NCI-H774 (cell line): Measurements from ENCODE around the gene PRR5L.

Experiments
- DNase-seq: peaks from one replicate; lab custom pipeline; 2025; lab: John Stamatoyannopoulos, UW

PRR5L gene

DNA sequence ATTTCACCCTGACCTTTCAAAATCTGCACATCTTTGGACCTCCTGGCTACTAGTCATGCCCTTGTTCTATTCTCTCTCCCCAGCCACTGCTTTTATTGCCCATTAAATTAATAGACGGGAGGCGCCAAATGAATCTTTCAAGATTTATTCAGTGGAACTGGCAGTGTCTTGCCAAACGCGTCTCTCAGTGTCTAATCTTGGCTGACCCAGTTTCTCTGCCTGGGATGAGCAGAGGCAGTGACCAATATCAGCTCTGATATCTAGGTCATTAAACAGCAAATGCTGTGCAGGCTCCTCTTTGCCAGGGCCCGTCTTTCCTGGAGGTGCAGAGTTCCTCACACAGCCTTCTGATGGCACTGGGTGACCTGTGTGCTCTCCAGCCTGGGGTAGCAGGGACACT, 140.0 kb downstream of the PRR5L start:
- no peak for DNase-seq

DNA sequence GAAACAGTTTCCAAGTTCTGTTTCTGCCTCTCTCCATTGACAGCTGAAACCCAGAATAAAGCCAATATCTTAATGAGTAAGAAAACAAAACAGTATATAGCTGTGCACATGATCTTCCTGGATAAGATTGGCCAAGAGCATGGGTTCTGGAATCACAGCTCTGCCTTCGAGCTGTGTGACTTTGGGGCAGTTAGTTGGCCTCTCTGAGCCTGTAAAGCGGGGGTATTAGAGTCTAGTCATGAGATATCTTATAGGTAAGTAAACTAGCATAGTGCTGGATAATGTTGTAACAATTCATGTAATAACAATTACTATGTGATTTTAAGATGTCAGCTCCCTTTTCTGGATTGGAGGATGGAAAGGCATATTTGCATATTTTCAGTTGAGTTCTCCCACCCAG, 140.5 kb downstream of the PRR5L start:
- no peak for DNase-seq

GRCh38 chr11:36437413-36437812, 141.3 kb downstream of the PRR5L start:
- DNase-seq, result no peak

- no peak for DNase-seq
Measured at GRCh38 chr11:36438126-36438525, 142.0 kb downstream of the PRR5L start.

DNA sequence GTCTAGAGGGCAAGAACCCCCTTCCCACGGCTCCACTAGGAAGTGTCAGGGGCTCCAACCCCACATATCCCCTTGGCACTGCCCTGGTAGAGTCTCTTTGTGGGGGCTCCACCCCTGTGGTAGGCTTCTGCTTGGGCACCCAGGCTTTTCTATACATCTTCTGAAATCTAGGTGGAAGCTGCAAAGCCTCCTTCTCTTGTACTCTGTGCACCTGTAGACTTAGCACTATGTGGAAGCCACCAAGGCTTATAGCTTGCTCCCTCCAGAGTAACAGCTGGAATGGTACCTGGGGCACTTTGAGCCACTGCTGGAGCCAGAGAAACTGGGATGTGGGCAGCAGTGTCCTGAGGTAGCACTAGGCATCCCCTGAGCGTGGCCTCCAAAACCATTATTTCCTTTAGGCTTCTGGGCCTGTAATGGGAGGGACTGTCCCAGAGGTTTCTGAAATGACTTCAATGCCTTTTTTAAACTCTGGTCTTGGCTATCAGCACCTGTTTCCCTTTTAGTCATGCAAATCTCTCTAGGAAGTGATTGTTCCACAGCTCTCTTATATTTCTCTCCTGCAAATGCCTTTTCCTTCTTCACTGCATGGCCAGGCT, 145.6 kb downstream of the PRR5L start:
- no peak for DNase-seq

- no peak for DNase-seq
Measured at GRCh38 chr11:36443661-36444060, 147.6 kb downstream of the PRR5L start.

DNA sequence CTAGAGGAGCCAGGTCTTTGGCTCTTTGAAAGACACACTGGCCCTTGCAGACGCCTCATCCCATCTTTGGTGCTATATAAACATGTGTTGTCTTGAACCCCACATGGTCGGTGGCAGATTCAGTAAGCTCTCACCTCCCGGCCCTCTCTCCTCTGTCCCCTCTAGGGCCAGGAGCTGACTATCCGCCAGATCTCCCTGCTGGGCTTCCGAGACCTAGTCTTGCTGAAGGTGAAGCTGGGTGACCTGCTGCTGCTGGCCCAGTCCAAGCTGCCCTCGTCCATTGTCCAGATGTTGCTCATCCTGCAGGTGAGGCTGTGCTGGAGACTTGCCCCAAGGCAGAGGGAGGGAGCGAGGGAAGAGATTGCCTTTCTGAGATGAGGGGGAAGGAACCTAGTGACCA, 150.0 kb downstream of the PRR5L start:
- DNase-seq, result no peak

DNA sequence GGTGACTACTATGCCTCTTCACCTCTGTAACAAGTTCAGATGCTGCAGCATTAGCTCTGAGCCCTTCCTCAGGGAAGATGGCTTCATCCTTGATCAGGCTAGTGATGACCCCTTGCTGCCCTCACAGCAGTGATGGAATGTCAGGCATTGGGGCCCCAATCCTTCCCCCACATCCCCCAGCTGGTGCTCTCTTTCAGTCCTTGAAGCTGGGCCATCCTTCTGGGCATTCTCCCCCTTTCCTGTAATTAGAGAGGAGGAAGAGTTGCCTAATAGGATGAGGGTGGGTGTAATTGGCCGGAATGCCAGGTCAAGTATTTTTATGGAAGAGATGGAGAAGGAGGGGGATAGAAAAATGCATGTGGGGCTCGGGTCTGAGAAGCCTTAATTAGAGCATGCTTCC, 151.4 kb downstream of the PRR5L start:
- no peak for DNase-seq

GRCh38 chr11:36447947-36448346, 151.9 kb downstream of the PRR5L start:
- no peak for DNase-seq

DNA sequence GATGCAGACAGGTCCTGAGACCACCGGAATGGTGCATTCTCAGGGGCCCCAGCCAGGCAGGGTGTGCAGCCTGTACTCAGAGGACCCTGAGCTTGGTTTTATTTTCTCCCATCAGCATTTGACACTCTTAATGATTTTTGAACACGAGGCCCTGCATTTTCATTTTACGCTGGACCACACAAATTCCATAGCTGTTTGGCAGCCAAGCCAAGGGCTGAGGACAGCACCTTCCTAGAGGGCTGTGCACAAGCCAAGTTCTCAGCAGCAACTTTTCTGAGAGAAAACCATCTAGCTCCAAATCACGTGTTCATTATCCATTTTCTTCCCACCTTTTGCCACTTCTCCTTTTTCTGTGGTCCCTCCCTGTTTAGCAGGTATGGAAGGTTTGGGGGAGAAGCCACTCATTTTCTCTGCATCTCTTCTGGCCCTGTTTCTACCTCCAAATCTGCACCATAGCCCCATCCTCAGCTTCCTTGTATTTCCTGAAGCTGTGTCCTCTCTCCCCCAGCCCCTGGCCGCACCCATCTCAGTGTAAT, 153.5 kb downstream of the PRR5L start:
- DNase-seq, result no peak

GRCh38 chr11:36450110-36450572, 154.1 kb downstream of the PRR5L start:
- peak; percentile 4 for DNase-seq

DNA sequence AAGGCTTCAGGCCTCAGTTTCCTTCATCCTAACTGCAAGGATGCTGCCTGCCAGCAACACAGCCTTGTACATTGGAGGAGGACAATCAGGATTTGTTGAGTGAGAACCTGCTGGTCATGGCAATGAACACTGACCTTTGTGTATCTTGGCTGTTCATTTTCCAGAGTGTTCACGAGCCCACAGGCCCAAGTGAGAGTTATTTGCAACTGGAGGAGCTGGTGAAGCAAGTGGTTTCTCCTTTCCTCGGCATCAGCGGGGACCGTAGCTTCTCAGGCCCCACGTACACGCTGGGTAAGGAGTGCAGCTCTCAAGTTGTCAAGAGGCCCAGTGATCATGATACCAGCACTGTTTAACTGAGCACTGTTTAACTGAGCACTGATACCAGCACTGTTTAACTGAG, 155.0 kb downstream of the PRR5L start:
- no peak for DNase-seq

- no peak for DNase-seq
Measured at GRCh38 chr11:36451681-36452080, 155.6 kb downstream of the PRR5L start.

- no peak for DNase-seq
Measured at GRCh38 chr11:36452236-36452940, 156.3 kb downstream of the PRR5L start.

GRCh38 chr11:36452961-36453360, 156.9 kb downstream of the PRR5L start:
- DNase-seq, result no peak

DNA sequence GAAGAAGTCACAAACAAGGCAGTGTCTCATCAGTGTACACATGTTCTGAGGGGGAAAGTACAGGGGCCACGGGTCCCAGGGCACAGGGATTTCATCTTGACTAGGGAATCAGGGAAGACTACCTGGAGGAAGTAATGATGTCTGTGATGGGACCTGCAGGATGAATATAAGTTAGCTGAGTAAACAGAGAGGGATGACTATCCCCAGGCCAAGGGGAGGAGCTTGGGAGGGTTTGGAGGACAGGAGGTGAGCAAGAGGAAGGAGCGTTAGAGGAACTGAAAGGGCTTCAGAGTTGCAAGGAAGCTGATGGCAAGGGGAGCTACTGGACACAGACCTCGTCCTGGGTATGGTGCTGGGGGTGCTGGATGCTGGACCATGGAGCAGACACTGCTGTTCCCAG, 157.6 kb downstream of the PRR5L start:
- no peak for DNase-seq

- no peak for DNase-seq
Measured at GRCh38 chr11:36454551-36454940, 158.5 kb downstream of the PRR5L start.

DNA sequence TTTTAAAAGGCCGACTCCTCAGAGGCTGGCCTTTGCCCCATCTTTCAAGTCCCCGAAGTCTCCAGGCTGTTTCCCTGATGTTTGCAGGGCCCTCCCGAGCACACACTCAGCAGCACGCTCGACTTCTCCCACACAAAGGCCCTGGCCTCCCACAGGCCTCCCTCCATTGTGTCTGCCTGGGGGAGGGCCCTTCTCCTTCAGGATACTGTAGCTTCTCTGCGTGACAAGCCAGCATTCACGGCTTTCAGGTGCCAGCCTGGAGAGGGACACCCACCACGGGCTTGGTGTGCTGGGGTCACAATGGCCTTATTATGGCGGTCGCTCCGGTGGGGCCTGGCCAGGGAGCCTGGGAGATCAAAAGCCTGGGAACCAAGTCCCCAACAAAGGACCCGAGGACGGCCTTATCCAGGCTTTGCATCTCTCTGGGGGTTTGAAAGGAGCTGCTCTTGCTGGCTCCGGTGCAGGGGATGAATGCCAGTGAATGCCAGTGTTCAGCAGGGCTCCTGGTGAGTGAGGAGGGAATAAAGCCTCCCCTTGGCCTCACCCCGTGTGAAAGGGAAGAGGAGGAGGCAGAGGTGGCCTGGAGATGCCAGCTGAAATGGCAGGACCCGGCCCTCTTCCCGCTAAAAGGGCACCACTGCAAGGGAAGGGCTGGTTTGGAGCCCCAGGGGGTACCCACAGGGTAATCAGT, 159.0 kb downstream of the PRR5L start:
- DNase-seq, result peak; percentile 23

GRCh38 chr11:36455658-36456111, 159.6 kb downstream of the PRR5L start:
- DNase-seq, result no peak

DNA sequence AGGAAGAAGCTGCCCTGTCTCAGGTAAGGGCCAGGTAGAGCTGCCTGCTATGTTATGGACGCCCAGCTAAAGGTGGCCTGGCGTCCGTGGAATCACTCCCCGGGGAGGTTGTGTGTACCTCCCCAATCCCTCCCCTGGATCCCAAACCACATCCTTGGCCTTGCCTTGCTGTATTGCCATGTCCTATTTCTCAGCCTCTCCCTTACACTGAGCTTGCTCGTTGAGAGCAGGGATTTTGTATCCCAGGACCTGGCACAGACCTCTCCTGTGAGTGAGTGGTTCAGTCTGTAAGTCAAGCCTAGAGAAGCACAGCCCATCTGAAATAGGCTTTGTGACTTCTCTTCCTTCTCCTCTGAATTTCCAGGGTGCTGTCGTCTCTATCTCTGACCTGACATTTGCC, 160.1 kb downstream of the PRR5L start:
- DNase-seq, result no peak

DNA sequence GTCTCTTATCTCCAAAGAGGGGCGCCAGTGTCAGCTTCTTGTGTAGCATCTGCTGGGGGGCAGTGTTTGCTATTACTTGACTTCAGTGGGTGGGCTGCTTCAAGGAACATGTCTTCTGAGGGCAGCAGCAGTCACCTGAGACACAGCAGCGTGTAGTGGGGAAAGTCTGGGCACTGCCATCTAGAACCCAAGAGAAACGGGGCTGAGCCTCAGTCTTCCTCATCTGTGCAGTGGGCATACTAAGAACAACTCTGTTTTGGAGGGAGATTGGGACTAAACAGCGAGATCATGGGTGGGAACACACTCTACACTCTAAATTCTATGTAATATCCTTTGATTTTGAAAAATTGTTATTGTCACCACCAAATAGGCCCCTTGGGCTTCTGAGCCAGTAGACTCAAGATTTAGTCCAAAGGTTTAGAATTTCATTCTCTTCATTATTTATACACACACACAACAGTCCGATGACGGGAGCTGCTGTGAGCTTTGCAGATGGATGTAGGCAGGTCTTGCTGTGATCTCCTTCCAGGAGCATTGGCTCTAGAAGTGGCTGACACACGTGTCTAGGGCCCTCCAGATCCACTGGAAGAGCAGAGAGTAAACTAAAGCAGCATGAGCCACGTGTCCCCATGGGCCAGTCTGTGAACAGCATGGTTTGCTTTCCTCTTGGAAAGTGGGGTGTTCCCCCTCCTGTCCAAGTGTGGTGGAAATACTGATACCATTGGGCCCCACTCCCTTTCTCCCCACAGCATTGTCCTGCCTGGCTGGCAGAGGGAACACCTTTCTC, 162.2 kb downstream of the PRR5L start:
- no peak for DNase-seq

DNA sequence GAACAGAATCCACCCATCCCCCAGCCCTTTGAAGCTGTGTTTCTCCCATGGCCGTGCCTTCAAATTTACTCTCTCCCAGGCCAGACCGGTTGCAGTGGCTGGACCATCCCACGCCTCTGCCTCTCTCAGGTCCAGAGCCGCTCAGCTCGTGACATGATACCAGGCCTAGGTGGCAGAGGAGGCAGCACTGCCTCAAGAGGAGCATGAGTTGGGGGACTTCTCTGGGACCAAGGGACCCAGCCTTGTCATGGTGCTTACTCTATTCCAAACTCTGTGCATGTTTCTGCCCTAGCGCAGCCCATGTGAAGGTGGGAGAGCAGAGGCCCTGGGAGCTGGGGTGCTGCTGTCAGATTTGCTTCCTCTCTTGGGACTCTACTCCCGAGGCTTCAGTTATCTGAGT, 163.0 kb downstream of the PRR5L start:
- no peak for DNase-seq
